Mononuclear cell (primary cell): ENCODE results near the gene DYSF. TPM values are rescaled to one million over a fixed set of nuclear protein-coding genes. Genes with fewer than 3 reads are reported as not detected.

Experiments
- H3K27me3 ChIP-seq: 2 replicates; pipeline ENCODE4 v1.6.0; 2011; ENCODE audit warnings: low read length, control low read depth; ENCODE audit not compliant: insufficient read depth
- H3K4me1 ChIP-seq: 2 replicates; pipeline ENCODE4 v1.5.1; 2011; ENCODE audit warnings: mild to moderate bottlenecking, low read length, control low read depth; ENCODE audit not compliant: insufficient read depth
- H3K4me3 ChIP-seq: 2 replicates; pipeline ENCODE4 v1.5.1; 2011; ENCODE audit warnings: mild to moderate bottlenecking, low read length, moderate library complexity
- H3K9me3 ChIP-seq: 2 replicates; pipeline ENCODE4 v1.5.1; 2011; ENCODE audit warnings: low read depth, mild to moderate bottlenecking, control low read depth, low read length
- total RNA-seq: library from RNA; depleted of rRNA; stranded (reverse); fragments of >200 nt; gene quantifications from one replicate; pipeline ENCODE4 v1.2.3, GENCODE V29; 2012

DYSF gene
- total RNA-seq, 1 donor: 13.3 TPM

DNA sequence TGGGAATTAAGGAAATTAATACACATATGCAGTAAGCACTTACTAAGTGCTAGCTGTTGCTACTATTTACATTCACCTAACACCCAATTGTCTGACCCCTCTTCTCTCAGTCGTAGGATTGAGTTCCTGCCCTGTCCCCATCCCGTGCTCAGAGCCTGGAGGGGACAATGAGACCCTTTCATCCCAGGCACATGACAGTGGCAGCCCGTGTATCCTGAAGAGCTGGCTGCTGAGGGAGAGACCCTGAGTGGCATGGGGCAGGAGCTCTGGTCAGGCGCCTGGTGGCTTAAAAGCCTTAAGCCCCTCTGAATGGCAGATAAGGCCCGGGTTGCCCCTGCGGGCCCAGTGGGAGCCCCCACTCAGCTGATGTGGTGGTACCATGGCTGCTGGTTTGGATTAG lies 99.0 kb downstream of the DYSF start:
- Histone ChIP-seq H3K9me3 (no peaks in the 10 kb centered on the region), H3K27me3 (no peaks in the 10 kb centered on the region), H3K4me1 (no peaks in the 10 kb centered on the region), H3K4me3 (no peak overlapping the region)

DNA sequence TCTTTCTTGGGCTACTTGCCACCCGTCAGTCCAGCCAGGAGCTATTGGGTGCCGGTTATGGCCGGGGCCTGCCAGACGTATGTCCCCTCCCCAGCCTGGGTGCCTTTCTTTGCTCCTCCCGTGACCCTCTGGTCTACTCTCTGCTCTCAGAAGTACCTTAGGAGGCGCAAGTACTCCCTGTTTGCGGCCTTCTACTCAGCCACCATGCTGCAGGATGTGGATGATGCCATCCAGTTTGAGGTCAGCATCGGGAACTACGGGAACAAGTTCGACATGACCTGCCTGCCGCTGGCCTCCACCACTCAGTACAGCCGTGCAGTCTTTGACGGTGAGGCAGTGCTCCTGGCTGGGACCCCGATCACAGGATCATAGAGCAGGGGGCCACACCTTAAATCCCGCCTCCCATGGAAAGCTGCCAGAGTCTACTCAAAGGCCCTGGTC lies 99.5 kb downstream of the DYSF start:
- no peaks in the 10 kb centered on the region for H3K9me3 ChIP-seq
- H3K27me3 ChIP-seq: no peaks in the 10 kb centered on the region
- H3K4me3 ChIP-seq: no peak overlapping the region
- H3K4me1 ChIP-seq: no peaks in the 10 kb centered on the region

DNA sequence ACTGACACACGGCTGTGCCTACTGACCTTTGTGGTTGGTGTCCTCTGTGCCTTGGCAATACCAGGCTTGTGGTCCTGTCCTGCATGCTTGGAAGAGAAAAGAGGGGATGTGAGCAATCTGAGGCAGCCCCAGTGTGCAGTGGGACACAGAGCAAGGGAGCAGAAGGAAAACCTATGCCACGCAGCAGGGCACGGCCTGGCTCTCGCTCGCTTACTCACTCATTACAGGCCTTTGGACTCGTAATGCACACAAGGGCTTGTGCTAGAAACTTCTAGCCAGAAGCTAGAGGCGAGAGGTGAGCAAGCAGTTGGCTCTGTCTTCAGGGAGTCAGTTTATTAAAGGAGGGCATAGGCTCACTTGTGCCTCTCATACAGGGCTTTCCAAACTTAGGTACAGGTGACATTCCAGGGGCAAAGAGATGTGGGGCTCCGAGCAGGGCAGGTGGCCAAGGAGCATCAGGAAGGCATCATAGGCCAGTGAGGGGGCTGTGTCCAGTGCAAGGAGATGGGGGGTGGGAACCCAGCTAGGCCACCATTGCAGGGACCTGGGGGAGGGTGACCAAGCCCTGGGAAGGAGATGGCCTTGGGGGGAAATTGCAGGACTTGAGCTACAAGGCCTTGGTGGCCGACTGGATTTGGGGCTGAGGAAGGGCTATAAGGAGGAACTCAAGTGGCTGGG lies 100.8 kb downstream of the DYSF start:
- H3K4me3 ChIP-seq: no peak overlapping the region
- H3K9me3 ChIP-seq: no peaks in the 10 kb centered on the region
- no peaks in the 10 kb centered on the region for H3K27me3 ChIP-seq
- H3K4me1 ChIP-seq: no peaks in the 10 kb centered on the region

DNA sequence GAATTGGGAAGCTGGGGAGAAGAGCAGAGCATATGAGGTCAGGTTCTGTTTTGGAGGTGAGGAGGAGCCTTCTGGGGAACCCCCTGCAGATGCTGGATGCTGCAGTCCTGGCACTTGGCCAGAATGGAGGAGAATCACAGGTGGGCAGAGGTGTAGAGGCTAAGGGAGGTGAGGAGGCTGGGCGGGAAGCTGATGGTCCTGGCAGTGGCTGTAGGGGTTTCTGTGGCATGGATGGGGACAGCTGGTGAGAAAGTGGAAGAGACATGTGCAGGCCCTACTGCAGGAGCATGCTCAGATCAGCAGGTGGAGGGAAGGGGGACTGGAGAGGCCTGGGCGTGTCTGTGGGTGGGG lies 101.3 kb downstream of the DYSF start:
- H3K4me3 ChIP-seq: no peak overlapping the region
- H3K4me1 ChIP-seq: no peaks in the 10 kb centered on the region
- H3K9me3 ChIP-seq: no peaks in the 10 kb centered on the region
- no peaks in the 10 kb centered on the region for H3K27me3 ChIP-seq

DNA sequence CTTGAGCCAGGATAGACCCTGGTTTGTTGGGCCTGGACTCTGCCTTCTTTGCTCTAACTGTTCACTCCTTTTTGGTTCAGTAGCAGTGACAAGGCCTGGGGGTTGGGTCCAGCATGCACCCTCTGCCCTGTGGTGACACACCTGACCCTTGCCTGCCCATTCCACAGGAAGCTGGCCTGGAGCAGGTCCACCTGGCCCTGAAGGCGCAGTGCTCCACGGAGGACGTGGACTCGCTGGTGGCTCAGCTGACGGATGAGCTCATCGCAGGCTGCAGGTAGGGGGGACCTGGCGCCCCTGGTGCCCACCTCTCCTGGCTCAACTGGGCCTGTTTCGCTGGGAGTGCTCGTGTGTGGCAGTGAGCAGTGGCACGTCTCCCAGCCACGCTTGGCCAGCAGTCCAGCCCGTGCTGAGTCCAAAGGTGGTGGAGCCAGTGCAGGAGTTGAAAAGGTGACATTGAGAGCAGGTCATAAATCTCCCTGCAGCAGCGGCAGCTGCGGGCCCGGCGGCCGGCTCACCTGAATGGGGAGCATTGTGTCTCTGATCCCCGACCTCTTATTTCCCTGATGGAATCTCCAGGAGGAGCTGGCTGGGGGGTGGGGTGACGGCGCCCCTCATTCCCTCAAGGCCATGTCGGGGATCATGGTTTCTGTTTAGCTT lies 102.6 kb downstream of the DYSF start:
- Histone ChIP-seq H3K9me3 (no peaks in the 10 kb centered on the region), H3K27me3 (no peaks in the 10 kb centered on the region), H3K4me3 (no peak overlapping the region), H3K4me1 (no peaks in the 10 kb centered on the region)

DNA sequence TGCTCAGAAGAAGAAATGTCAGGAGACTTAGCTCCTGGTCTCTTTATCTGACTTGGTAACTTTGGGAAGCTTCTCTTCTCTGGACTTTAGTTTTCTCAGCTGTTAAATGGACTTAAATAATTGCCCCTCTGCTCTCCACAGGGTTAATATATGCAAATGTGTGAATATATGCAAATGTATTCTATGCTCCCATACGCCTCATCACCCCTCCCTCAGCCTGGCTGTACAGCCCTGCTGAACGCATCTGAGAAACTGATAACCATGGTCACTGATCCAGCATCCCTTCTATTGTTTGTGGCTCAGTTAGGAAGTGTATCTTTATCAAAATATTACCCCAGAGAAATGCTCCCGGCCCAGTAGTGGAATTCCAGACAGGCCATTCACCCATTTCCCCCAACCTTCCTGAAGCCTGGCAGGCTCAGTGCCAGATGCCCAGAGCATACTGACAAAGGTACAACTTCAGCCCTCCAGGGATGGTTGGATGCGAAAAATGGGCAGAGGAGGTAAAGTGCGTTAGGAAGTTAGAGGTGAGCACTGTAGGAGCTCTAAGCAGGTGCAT lies 103.4 kb downstream of the DYSF start:
- H3K4me3 ChIP-seq: no peak overlapping the region
- no peaks in the 10 kb centered on the region for H3K27me3 ChIP-seq
- H3K9me3 ChIP-seq: no peaks in the 10 kb centered on the region
- no peaks in the 10 kb centered on the region for H3K4me1 ChIP-seq

DNA sequence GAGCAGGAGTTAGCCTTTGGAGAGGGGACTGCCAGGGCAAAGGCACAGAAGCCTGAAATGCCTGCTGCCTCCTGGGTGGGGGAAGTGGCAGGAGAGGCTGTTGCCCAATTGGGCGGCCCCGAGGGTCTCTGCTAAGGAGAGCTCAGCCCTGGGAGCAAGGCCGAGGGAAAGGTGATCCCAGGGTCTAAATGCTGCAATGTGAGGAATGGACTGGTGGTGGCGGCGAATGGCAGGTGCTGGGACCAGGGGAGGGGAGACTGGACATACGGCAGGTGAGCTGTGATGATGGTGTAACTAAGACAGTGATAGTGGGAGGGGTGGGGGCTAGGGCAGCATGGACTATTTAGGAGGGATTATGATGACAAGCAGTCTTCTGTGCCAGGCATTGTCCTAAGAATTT lies 104.0 kb downstream of the DYSF start:
- Histone ChIP-seq H3K9me3 (no peaks in the 10 kb centered on the region), H3K4me3 (no peak overlapping the region), H3K27me3 (no peaks in the 10 kb centered on the region), H3K4me1 (no peaks in the 10 kb centered on the region)

DNA sequence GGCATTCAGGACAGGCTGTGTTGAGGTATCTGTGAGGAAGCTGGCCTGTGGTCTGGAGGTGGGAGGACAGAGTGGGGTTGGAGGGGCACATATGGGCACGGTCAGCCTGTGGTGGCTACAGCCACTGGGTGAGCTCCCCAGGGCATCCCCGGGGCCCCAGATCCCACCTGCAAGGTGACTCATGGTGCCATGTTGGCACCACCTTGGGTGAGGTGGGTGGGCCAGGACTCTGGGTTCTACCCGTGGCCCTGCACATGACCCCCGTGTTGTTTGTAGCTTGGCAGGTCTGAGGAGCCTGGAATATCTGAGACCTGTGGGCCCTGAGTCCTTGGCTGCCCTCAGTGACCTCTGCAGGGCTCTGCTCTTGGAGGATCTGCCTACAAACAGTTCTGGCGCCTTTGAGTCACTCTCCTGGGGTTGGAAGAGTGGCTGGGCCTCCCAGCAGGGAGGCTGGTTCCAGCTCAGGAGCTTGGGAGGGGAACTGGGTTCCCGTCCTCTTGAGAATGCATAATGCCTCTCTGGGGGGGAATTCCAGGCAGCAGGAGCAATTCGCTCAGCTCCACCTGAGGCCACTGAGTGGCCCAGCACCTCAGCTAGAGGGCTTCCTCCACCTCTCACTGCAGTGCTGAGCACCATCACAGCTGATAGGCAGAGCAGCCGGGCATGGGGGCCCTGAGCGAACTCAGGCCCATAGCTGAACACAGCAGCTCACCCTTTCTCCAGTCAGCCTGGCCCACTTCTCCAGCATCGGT lies 105.1 kb downstream of the DYSF start:
- no peak overlapping the region for H3K4me3 ChIP-seq
- no peaks in the 10 kb centered on the region for H3K9me3 ChIP-seq
- H3K4me1 ChIP-seq: no peaks in the 10 kb centered on the region
- H3K27me3 ChIP-seq: no peaks in the 10 kb centered on the region

DNA sequence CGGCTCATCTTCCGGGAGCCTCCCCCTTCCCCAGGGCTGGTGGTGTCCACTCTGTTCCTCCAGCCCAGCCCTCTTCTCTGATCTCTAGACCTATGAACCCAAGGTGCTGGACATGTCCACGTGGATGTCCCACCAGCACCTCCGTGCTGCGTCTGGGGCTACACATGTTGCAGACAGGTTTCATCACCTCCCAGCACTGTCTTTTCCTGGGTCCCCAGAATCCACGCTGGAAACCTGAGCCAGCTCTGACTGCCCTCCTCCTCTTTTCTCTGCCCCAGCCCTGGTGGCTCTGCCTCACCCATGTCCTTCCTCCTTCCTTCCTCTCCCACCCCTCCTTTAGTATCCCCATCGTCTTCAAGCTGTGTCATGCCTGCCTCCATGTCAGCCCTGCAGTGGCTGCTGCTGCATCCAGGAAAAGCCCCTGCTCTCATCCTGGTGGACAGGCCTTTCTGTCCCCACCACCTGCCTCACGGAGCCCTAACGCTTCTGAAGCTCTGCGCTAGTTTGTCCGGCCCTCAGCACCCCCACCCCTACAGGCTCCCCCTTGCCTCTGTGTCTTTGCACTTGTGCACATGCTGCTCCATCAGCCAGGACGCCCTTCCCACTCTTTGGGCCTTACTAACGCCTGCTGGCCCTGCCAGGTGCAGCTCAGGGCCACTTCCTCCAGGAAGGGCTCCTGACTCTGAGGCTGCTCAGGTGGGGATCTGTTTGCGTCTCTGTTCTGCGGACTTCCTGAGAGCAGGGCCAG lies 105.9 kb downstream of the DYSF start:
- Histone ChIP-seq H3K9me3 (no peaks in the 10 kb centered on the region), H3K4me3 (no peak overlapping the region), H3K4me1 (no peaks in the 10 kb centered on the region), H3K27me3 (no peaks in the 10 kb centered on the region)

DNA sequence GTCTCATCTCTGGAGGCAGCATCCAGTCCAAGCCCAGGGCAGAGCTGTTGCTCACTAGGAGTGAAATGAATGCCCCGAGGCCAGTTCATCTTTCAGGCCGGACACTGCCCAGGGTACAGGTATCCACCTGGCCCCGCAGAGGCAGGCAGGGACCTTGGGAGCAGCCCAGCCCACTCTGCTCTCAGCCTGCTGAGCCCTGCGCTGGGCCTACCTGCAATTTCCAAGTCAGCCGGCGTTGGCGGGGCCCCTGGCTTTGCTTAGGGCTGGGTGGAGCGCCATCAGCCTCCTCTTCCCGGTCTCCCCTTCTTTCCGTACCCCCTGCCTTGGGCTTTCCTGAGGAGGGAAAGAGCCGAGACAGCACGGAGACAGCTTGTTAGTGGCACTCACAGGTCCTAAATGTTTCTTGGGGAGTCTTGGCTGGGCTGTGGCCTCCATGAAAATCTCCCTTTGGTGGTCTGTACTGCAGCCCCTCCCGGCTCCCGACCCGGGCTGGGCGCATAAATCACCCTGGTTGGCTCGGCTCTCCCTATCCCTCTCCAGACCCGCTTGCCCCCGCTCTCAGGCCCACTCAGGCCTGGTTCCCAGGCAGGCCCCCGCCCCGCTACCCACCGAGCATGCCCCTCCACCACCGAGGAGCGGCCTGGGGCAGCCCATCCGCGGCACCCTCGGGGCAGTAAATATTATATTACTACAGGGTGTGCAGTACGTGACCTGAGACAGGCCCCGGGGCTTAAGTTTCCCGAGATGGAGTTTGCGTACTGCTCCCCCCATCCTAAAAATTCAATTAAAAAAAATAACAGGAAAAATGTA lies 106.7 kb downstream of the DYSF start:
- Histone ChIP-seq H3K4me3 (no peak overlapping the region), H3K9me3 (no peaks in the 10 kb centered on the region), H3K27me3 (no peaks in the 10 kb centered on the region), H3K4me1 (no peaks in the 10 kb centered on the region)

DNA sequence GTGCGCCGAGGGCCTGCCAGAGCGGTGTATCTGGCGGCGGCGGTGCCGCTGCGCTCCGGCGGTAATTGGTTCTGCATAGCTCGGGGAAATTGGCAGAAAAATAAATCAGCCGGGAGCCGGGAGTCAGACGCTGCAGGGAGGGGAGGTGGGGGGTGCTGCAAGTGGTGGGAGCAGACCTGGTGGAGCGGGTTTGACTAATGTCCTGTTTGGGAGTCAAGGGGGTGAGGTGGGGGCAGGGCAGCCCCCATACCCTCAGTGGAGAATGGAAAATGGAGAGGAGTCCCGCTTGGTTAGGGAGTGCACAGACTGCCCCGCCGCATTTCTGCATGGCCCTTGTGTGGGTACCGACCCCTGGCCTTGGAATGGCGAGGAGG lies 107.3 kb downstream of the DYSF start:
- no peaks in the 10 kb centered on the region for H3K9me3 ChIP-seq
- H3K4me3 ChIP-seq: no peak overlapping the region
- no peaks in the 10 kb centered on the region for H3K27me3 ChIP-seq
- H3K4me1 ChIP-seq: no peaks in the 10 kb centered on the region

DNA sequence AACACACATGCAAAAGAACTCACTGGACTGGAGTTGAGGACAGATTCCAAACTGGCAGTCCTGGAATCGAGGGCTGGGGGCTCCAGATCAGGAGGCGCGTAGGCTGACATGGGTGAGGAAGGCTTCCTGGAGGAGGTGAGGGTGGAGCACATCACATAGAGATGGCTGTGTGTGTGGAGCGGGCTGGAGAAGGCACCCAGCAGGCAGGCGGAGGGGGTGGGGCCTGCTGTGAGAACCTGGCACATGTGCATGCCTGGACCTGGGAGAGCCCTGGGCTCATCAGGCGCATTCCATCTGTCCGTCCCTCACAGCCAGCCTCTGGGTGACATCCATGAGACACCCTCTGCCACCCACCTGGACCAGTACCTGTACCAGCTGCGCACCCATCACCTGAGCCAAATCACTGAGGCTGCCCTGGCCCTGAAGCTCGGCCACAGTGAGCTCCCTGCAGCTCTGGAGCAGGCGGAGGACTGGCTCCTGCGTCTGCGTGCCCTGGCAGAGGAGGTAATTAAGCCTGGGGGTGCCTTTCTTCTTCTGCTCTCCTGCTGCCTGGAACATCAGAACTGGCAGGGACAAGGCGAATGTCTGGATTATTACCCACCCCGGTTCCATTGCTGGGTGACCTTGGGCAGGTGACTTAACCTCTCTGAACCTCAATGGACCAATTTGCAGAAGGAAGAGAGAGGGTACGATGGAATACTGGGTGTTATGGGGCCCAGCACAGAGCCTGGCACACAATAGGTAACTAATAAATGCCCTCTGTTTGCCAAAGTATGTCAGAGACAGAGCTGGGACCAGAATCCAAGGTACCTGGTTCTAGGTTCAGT lies 108.3 kb downstream of the DYSF start:
- no peak overlapping the region for H3K4me3 ChIP-seq
- no peaks in the 10 kb centered on the region for H3K4me1 ChIP-seq
- H3K27me3 ChIP-seq: no peaks in the 10 kb centered on the region
- no peaks in the 10 kb centered on the region for H3K9me3 ChIP-seq

DNA sequence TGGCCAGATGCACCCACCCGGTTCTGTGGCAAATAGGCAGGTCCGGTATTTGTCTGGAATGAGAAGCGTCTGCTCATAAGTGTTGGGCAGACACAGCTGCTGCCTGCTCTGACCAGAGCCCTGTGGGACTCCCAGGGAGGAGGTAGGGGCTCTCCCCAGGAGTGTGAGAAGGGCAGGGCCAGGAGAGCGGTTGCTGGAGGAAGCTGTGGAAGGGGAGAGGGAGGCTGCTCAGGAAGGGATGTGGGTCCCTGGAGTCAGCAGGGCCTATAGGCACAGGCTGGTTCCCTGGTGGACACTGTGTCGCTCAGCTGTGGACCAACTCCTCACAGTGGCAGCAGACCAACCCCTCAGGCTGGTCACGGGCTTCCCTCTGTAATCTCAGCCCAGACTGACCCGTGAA lies 109.2 kb downstream of the DYSF start:
- Histone ChIP-seq H3K4me3 (no peak overlapping the region), H3K9me3 (no peaks in the 10 kb centered on the region), H3K4me1 (no peaks in the 10 kb centered on the region), H3K27me3 (no peaks in the 10 kb centered on the region)

DNA sequence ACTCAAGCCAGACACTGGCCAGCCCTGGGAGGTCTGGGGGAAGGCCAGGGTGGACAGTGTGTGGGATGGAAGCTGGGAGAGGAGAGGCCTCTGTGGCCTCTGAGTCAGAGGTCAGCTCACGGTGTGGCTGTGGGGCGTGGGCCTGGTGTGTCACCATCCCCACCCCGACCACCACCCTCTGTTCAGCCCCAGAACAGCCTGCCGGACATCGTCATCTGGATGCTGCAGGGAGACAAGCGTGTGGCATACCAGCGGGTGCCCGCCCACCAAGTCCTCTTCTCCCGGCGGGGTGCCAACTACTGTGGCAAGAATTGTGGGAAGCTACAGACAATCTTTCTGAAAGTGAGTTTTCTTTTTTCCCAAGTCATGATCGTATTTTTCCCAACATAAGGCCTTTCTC lies 110.5 kb downstream of the DYSF start:
- no peaks in the 10 kb centered on the region for H3K4me1 ChIP-seq

More for the DNA sequence above, 110.5 kb downstream of the DYSF start:
- Histone ChIP-seq H3K9me3 (no peaks in the 10 kb centered on the region), H3K4me3 (no peak overlapping the region), H3K27me3 (no peaks in the 10 kb centered on the region)
